Right ventricle myocardium superior (tissue), 1 donor: ENCODE data around the gene TREX2. TPM values are rescaled to one million over a fixed set of nuclear protein-coding genes. Genes with fewer than 3 reads are reported as not detected.
"Not testable (repeated sequence)": the region's sequence is repeated elsewhere in the genome, so short reads cannot be mapped to it uniquely, and the experiment has no call there.

Source experiments
- ATAC-seq: fragments of 200-7000 bp; cut with Tn5 transposase; one replicate; pipeline ENCODE4 v1.9.1; 2020; ENCODE audit warnings: mild to moderate bottlenecking; ENCODE audit not compliant: poor library complexity
- DNase-seq: peaks from one replicate; pipeline ENCODE4 v3.0.0-alpha.2; 2020
- intact Hi-C: fragments of 100-400 bp; cut with DNase I; formaldehyde crosslinking; loops from one replicate; pipeline ENCODE4 v1.11.2; 2022
- total RNA-seq: library from RNA; stranded (reverse); fragmentation: NEBNext Ultra II Directional; extraction: Animal tissue kit (Norgen Biotek cat#: 25700); gene quantifications from one replicate; pipeline ENCODE4 v1.2.1, GENCODE V29; 2021
- donor health status: DM: no; HTN: yes; CAD: no; lungs with severe emphysema.

The TREX2 gene
- total RNA-seq, 1 donor from 2014 or later = 0.19 TPM

GRCh38 chrX:153414856-153415510, 30.9 kb downstream of the TREX2 start:
- DNase-seq (no peak), ATAC-seq (peak; percentile 62)
- intact Hi-C loops = no loop called here

DNA sequence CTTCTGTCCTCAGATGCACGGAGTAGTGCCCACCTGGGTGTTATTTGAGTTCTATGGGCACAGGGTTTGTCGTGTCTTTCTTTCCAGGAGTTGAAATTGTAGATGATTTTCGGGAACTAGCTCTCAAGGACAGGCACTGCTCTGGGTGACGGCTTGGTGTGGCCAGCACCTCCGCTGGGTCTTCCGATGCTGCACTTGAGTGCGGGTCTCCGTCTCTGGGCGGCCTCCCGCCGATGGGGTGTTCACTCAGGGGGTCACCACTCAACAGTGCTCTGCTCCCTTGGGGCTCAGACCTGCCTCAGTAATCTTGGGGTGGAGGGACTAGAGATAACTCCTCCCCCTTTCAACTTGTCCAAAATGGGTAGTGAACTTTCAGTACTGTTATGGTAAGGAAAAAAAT, 32.1 kb downstream of the TREX2 start:
- ATAC-seq = no peak
- intact Hi-C loops = no loop called here
- DNase-seq = no peak

- intact Hi-C loops = no loop called here
- ATAC-seq (no peak), DNase-seq (no peak)
Observed at GRCh38 chrX:153412746-153413720, 32.8 kb downstream of the TREX2 start.

GRCh38 chrX:153411988-153412574, 33.8 kb downstream of the TREX2 start:
- DNase-seq = no peak
- intact Hi-C loops = no loop called here
- no peak for ATAC-seq

DNA sequence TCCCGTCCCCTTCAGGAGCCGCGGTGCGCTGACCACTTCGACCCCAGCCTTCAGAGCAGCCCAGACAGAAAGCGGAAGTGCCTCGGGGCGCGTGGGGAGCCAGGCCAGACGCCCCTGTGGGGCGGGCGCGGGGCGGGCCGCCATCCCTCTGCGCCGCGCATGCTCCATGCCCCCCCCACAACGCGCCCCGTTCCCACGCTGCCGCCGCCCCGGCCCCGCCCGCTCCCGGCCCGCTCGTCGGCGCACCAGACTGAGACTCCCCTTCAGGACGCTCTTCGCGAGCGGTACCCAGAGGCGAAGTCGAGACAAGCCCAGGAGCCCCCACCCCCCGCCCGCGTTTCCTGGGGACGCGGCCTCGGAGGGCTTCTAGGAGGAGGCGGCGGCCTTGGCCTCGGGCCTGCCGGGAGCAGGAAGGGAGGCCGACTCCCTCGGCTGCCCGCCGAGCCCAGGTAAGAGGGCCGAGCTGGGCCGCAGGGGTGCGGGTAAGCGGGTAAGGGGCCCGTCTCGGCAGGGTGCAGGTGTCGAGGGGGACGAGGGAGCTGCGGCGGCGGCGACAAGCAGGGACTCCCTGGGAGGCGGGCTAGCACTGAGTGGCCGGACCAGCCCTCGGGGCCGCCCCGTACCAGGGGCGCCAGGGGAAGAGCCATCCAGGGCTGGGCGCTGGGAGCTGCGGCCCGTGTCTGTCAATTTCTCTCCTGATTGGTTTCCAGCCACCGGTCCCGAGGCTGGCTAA, 34.4 kb downstream of the TREX2 start, which contains the start of gene ZFP92:
Gene ZFP92, plus strand, starts transcription at position 218 of the 733 bp plus-strand sequence. CDS start 6,851 bp downstream, outside the sequence.
- peak; percentile 82 for ATAC-seq
- intact Hi-C loops = no loop called here
- peak; percentile 54 for DNase-seq

DNA sequence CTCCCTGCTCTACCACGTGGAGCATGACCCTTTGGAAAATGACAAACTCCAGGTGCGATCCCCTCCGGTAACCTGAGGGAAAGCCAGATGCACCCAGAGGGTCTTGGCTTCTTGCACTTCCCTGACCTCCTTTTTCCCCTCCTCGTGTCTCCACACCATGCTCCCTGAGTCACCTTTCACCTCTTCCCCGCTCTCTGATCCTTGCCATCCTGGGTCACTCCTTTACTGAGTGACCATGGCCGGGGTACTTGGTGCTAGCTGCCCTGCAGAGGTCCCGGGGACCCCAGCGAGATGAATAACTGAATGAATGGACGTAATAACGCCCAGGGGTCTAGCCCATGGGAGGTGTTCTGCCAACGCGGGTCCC, 35.0 kb downstream of the TREX2 start:
- DNase-seq = no peak
- intact Hi-C loops = no loop called here
- ATAC-seq = no peak

- intact Hi-C loops = no loop called here
- ATAC-seq (no peak), DNase-seq (no peak)
Observed at GRCh38 chrX:153410373-153410772, 35.5 kb downstream of the TREX2 start.

DNA sequence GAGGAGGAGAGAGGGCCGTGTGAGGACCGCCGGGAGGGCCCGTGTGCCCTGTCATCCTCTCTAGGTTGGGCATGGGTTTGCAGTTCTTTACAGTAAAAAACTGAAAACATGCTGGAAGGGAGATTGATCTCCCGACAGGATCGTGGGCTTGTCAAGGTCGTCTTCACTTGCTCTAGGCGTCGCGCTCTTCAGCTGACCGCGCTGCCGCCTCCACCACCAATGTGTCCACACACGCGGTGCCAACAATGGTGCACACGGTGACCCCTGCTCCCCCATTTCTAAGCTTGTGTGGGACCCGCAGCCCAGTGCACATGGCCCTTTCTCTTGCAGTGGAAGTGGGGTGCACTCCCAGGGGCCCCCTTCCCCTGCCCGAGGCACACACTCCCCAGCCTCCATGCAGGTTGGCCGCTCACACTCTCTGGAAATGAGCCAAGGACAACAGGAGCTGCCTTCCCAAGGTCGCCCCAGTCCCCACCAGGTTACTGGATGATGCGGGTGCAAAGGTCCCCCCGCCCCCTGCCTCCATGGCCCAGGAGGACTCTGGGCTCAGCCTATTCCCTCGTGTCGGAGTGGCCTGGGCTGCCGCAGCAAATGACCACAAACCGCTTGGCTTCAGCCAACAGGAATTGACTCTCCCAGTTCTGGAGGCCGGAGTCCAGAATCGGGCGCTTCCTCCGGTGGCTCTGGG, 36.3 kb downstream of the TREX2 start:
- ATAC-seq (no peak), DNase-seq (no peak)
- intact Hi-C loops = no loop called here

- intact Hi-C loops = no loop called here
- DNase-seq (no peak), ATAC-seq (no peak)
Observed at GRCh38 chrX:153408871-153409351, 36.9 kb downstream of the TREX2 start.

DNA sequence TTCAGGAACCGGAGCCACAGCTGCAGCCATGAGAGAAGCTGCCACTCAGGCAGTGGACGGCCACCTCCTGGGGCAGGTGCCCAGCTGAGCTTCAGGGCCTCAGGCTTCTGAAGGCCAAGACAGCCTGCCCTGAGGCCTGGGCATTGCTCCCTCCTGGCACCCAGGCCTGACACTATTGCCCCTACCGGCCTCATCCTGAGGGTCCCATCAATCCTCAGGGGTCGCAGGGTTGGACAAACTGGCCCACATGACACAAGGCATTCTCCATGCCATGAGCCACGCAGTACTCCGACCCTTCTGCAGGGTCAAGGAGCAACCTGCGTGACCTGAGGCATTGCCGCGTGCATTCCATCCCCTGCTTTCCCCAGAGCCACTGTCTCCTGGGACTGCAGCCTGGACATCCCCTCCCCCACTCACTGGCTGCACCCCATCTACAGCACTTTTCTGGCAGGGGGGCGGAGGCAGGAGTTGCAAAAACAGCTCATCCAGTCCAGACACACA, 37.6 kb downstream of the TREX2 start:
- no peak for ATAC-seq
- DNase-seq = no peak
- intact Hi-C loops = no loop called here

- ATAC-seq (no peak), DNase-seq (no peak)
Observed at GRCh38 chrX:153407736-153408135, 38.1 kb downstream of the TREX2 start.

DNA sequence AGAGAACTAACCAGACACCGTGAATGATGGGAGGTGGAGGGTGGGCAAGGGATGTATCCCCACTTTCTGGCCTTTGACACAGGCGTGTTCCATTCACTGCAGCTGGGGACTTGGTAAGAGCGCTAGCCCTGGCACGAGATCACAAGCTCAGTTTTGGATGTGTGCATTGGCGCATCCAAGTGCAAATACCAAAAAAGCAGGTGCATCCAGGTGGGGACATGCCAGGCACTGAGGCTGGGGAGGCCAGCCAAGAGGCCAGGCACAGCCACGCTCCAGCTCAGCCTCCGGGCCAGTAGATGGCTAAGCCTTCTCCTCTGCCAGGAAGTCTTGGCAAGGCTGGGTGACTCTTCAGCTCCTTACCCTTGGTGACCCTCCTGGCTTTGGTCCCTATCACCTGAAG, 39.0 kb downstream of the TREX2 start:
- intact Hi-C loops = no loop called here
- DNase-seq (no peak), ATAC-seq (no peak)

More at GRCh38 chrX:153407736-153408135, 38.1 kb downstream of the TREX2 start:
- intact Hi-C loops = no loop called here

- ATAC-seq (no peak), DNase-seq (no peak)
- intact Hi-C loops = no loop called here
Observed at GRCh38 chrX:153406011-153406410, 39.8 kb downstream of the TREX2 start.

DNA sequence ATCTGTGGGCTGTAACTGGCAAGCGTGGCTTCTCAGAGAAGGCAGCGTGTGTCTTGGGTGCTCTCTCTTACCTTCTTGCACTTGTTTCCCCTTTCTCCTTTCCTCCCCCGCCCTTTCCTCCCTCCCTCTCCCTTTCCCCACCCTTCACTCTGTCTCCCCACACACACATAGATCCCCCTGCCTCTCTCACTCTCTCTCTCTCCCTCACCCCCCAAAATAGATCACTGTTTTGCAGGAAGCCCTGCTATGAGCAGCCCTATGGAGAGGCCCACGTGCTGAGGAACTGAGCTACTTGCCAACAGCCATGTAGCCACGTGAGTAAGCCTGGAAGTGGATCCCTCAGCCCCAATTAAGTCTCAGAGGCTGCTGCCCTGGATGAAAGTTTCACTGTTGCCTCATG, 40.4 kb downstream of the TREX2 start:
- ATAC-seq = no peak
- intact Hi-C loops = no loop called here
- no peak for DNase-seq

- ATAC-seq, intact Hi-C loops, DNase-seq: not testable (repeated sequence)
Observed at GRCh38 chrX:153404333-153404732, 41.5 kb downstream of the TREX2 start.

DNA sequence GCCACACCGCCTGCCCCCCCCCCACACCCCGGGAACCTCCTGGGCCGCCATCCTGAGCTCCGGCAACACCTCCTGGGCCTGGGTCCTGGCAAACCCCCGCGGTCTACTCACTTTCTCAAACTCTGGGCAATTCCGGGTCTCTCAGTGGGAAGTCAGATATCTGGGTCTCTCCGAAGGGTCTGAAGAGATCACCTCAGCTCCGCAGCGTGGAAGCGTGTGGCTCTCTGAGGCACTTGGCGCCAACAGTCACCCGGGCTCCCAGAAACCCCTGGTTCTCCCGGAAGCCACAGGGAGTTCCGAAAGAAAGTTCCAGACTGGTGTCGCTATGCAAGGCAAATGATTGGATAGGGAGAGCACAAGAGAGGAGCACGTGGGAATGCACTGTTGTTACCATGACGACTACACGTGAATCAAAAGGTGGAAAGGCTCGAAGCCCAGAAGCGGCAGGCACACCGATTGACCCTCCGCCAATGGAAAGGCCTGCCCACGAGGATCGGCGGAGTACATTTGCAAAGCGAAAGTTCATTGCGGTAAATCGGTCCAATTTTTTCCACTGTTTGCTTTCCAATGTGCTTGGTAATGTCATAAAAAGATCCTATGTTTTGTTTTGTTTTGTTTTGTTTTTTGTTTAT, 44.6 kb downstream of the TREX2 start, which contains the start of gene PNMA6E:
Gene PNMA6E, minus strand, starts transcription at position 218 of the 632 bp plus-strand sequence. CDS start 2,501 bp downstream, outside the sequence.
- intact Hi-C loops = no loop called here
- ATAC-seq (no peak), DNase-seq (no peak)
